Measurements from ENCODE around the gene PDZRN4. TPM values are rescaled to one million over a fixed set of nuclear protein-coding genes. Genes with fewer than 3 reads are reported as not detected.
A peak's percentile ranks its signal among the peaks of the same experiment; 100 is the strongest.

The PDZRN4 gene
- total RNA-seq, 3 donors from 2014 or later = 0.98 to 53.4 (median 2.8) TPM

DNA sequence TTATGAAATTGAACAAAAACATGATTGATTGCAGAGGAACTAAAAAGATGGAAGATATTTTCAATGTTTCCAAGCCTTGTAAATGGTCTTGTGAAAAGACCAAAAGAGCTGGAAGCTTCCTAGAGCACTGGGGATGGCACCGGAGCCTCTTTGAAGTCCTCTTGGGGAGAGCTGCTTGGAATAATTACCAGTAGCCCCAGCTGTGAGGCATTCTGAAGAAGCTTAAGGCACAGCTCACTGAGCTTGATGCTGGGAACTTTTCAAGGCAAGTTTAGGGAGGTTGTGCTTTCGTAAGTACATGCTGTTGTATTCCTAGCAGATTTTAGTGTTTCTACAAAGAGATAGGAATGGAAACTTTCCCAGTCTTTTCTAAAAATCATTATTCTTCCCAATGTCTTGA lies 13.9 kb downstream of the PDZRN4 start:
- TF ChIP-seq, protein P1, sequence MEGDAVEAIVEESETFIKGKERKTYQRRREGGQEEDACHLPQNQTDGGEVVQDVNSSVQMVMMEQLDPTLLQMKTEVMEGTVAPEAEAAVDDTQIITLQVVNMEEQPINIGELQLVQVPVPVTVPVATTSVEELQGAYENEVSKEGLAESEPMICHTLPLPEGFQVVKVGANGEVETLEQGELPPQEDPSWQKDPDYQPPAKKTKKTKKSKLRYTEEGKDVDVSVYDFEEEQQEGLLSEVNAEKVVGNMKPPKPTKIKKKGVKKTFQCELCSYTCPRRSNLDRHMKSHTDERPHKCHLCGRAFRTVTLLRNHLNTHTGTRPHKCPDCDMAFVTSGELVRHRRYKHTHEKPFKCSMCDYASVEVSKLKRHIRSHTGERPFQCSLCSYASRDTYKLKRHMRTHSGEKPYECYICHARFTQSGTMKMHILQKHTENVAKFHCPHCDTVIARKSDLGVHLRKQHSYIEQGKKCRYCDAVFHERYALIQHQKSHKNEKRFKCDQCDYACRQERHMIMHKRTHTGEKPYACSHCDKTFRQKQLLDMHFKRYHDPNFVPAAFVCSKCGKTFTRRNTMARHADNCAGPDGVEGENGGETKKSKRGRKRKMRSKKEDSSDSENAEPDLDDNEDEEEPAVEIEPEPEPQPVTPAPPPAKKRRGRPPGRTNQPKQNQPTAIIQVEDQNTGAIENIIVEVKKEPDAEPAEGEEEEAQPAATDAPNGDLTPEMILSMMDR (IDR thresholded peaks at IDR 0.05) = no peak
- TF ChIP-seq POLR2A (IDR thresholded peaks at IDR 0.05) = no peak
- no peak for TF ChIP-seq POLR2AphosphoS5 (IDR thresholded peaks at IDR 0.05)
- Histone ChIP-seq H3K9me3 (no peaks in the 10 kb centered on the region), H3K4me1 (no peaks in the 10 kb centered on the region), H3K4me3 (no peak overlapping the region), H3K27ac (no peak overlapping the region), H3K36me3 (no peaks in the 10 kb centered on the region), H3K27me3 (no peaks in the 10 kb centered on the region)
- DNase-seq (ENCODE audit: low spot score in 2 of 2) = no peak
- intact Hi-C loops (cut with DNase I; ENCODE audit: low total_unique reads) = no loop called here

DNA sequence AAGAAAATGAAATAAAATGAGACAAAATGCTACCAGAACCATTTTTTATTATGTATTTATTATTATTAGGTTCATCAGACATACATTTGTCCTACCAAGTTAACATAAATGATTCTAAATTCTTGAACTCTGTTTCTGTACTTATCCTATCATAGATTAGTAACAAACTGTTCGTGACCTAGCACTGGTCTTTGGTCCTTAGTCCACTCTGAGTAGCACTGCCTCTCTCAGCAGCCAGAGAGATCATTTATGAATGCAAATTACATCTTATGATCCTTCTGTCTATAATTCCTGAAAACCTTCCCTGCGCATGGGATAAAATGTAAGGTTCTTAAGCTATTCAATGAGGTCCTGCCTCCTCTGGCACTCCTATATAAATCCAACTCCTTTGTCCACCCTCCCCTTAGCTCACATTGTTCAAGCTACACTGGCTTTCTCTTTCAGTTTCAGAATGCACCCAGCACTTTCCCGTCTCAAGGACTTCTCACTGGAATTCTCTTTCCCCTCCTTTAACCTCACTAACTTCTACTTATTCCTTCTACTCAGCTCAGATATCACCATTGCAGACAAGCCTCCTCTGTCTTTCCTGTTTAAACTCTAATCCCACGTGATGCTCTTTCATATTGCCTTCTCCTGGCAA lies 17.1 kb downstream of the PDZRN4 start:
- Histone ChIP-seq H3K36me3 (peaks cover 4% of the 10 kb centered on the region), H3K4me3 (peak overlapping the region in 2 of 3 donors; percentile 8 to 32), H3K9me3 (no peaks in the 10 kb centered on the region), H3K27me3 (no peaks in the 10 kb centered on the region), H3K4me1 (no peaks in the 10 kb centered on the region), H3K27ac (peak overlapping the region in 1 of 2 donors; percentile 6)
- no peak for DNase-seq (ENCODE audit: low spot score in 2 of 2)
- TF ChIP-seq, protein P1 (IDR thresholded peaks at IDR 0.05) = no peak
- TF ChIP-seq POLR2AphosphoS5 (IDR thresholded peaks at IDR 0.05) = no peak
- no peak for TF ChIP-seq POLR2A (IDR thresholded peaks at IDR 0.05)
- intact Hi-C loops (cut with DNase I; ENCODE audit: low total_unique reads) = no loop called here

DNA sequence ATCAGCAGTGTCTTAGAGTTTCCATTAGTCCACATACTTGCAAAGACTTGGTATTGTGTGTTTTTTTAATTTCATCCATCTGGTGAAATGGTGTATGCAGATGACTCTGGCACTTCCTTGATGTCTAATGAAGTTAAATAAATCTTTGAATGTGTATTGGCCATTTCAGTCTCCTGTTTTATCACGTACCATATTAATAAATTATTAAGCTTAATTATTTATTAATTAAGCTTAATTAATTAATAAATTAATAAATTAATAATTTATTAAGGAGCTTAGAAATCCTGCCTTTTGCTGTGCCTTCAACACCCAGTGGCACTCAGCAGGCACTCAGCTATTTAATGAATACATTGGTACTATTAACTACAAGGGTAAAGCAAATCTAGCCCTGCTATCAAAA lies 18.2 kb downstream of the PDZRN4 start:
- no peaks in the 10 kb centered on the region for H3K27me3 ChIP-seq
- TF ChIP-seq POLR2AphosphoS5 (IDR thresholded peaks at IDR 0.05) (no peak), POLR2A (IDR thresholded peaks at IDR 0.05) (no peak)
- TF ChIP-seq, protein P1 (IDR thresholded peaks at IDR 0.05) = no peak
- no peaks in the 10 kb centered on the region for H3K4me1 ChIP-seq

DNA sequence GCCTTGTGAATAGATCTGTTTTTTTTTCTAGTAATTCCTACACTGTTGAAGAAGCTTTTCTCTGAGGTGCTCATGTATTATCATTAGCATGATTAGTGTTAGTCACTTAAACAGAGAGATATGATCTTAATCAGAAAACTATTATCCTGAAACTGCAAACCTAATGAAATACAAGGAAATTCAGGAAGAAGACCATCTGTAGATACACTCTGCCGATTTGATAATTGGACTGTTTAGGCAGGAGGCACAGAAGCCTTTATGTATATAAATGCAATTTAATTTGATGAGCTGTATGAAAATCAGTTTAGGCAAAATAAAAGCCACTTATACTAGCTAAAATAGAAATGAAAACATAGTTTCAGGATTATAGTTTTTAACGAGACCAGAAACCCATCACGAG lies 23.3 kb downstream of the PDZRN4 start:
- Histone ChIP-seq H3K27ac (no peak overlapping the region), H3K4me3 (no peak overlapping the region), H3K36me3 (peaks cover 4% of the 10 kb centered on the region), H3K9me3 (no peaks in the 10 kb centered on the region), H3K4me1 (no peaks in the 10 kb centered on the region), H3K27me3 (no peaks in the 10 kb centered on the region)
- DNase-seq (ENCODE audit: low spot score in 2 of 2) = no peak
- intact Hi-C loops (cut with DNase I; ENCODE audit: low total_unique reads) = no loop called here
- TF ChIP-seq, protein P1 (IDR thresholded peaks at IDR 0.05) = no peak
- TF ChIP-seq POLR2A (IDR thresholded peaks at IDR 0.05) = no peak
- TF ChIP-seq POLR2AphosphoS5 (IDR thresholded peaks at IDR 0.05) = no peak

More for the DNA sequence above, 18.2 kb downstream of the PDZRN4 start:
- Histone ChIP-seq H3K9me3 (no peaks in the 10 kb centered on the region), H3K4me3 (no peak overlapping the region), H3K27ac (no peak overlapping the region), H3K36me3 (peaks cover 4% of the 10 kb centered on the region)
- intact Hi-C loops (cut with DNase I; ENCODE audit: low total_unique reads) = no loop called here
- no peak for DNase-seq (ENCODE audit: low spot score in 2 of 2)

DNA sequence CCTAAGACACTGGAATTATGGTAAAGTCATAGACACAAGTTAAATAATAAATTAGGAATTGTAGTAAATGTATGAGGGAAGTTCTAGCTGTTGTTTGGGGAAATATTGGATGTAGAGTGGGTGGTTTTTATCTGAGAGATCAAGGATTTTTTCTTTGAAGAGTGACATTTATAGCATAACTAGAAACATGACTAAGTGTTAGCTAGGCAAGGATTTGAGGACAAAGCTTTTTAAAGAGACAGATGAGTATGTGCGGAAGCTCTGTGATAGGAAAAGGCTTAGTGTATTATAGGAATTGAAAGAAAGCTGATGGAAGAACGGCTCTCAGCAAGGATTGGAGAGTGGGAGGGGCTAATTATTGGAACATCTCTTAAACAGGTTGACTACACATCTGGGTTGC lies 24.5 kb downstream of the PDZRN4 start:
- no peak for TF ChIP-seq POLR2AphosphoS5 (IDR thresholded peaks at IDR 0.05)
- TF ChIP-seq POLR2A (IDR thresholded peaks at IDR 0.05) = no peak
- TF ChIP-seq, protein P1 (IDR thresholded peaks at IDR 0.05) = no peak
- H3K27me3 ChIP-seq = no peaks in the 10 kb centered on the region
- H3K4me3 ChIP-seq = no peak overlapping the region
- H3K4me1 ChIP-seq = no peaks in the 10 kb centered on the region
- H3K27ac ChIP-seq = no peak overlapping the region
- no peaks in the 10 kb centered on the region for H3K9me3 ChIP-seq
- DNase-seq (ENCODE audit: low spot score in 2 of 2) = no peak
- H3K36me3 ChIP-seq = peaks cover 4% of the 10 kb centered on the region
- intact Hi-C loops (cut with DNase I; ENCODE audit: low total_unique reads) = no loop called here
